Measurements from ENCODE around the gene GTF2H2C. TPM values are rescaled to one million over a fixed set of nuclear protein-coding genes. Genes with fewer than 3 reads are reported as not detected.

Gene GTF2H2C
- total and polyA plus RNA-seq, 9 of the 15 experiments (the other 6 are each of a cell fraction or from before 2014, with no cell fraction given): 55.6 to 108 (median 87.7) TPM

- in situ Hi-C loops (cut with MboI): no loop called here
- Histone ChIP-seq H3K27me3 (ENCODE audit: control insufficient read depth in 2 of 2, insufficient read depth in 2 of 2, low read length in 2 of 2) (peaks cover 0 to 16% of the 10 kb centered on the region in 2 experiments; a peak in 2 of 5 replicates), H3K4me2 (ENCODE audit: insufficient read depth, low read length) (no peak overlapping the region), H3K9me1 (ENCODE audit: control insufficient read depth, insufficient read depth, low read length) (peaks cover 3% of the 10 kb centered on the region), H3K4me3 (no peak overlapping the region), H4K20me1 (replicated peaks; ENCODE audit: control insufficient read depth, insufficient read depth, low read length) (no peaks in the 10 kb centered on the region), H2AFZ (ENCODE audit: low read depth, low read length) (no peak overlapping the region), H3K79me2 (ENCODE audit: control insufficient read depth, insufficient read depth, low read length) (no peaks in the 10 kb centered on the region), H3K27ac (ENCODE audit: extremely low read depth, low read depth, low read length) (no peak overlapping the region), H3K9ac (ENCODE audit: insufficient read depth in 1 of 2, low read depth in 2 of 2, low read length in 2 of 2) (no peak overlapping the region), H3K4me1 (replicated peaks in 1 of 2; ENCODE audit: control insufficient read depth in 2 of 2, insufficient read depth in 2 of 2, low read length in 2 of 2) (peaks cover 0 to 5% of the 10 kb centered on the region in 2 experiments; a peak in 1 of 5 replicates), H3K36me3 (ENCODE audit: control insufficient read depth, insufficient read depth, low read length) (no peaks in the 10 kb centered on the region), H3K9me3 (replicated peaks; ENCODE audit: control insufficient read depth, insufficient read depth, low read depth, low read length) (no peaks in the 10 kb centered on the region)
- DNase-seq (ENCODE audit: extremely low read depth in 1 of 4, low spot score in 3 of 4) (no peak), FAIRE-seq (peak; percentile 56), ATAC-seq (no peak; the same call in 2 of the 3 replicates)
- CTCF ChIA-PET (ENCODE audit: low intra/inter-chr PET ratio): no interaction called here
- TF ChIP-seq CEBPG (CRISPR knock-in tag; IDR thresholded peaks at IDR 0.05) (no peak), CEBPG (tag; conservative IDR thresholded peaks at IDR 0.05 in 1 of 2, IDR thresholded peaks at IDR 0.05 in 1 of 2) (0 out of 4 replicates have a peak, but pooled peaks of 1 of the 2 experiments have one; percentile 1), MED1 (CRISPR knock-in tag; IDR thresholded peaks at IDR 0.05; ENCODE audit: borderline replicate concordance) (no peak), ZNF77 (CRISPR knock-in tag; IDR thresholded peaks at IDR 0.05) (no peak), FIP1L1 (IDR thresholded peaks at IDR 0.05; ENCODE audit: low read depth, low read length, poor library complexity, severe bottlenecking) (no peak)
- POLR2A ChIA-PET: interaction anchor here (0.8 to 1.4 kb wide), 2 partner anchors 12 to 14 kb away, joined by 3 to 5 read pairs; no protein-coding TSS in a partner anchor
- whole genome bisulfite sequencing (ENCODE audit: insufficient coverage, low coverage, missing lambda C conversion rate): 6% methylated on average over 1 of the region's 1 CpG
- intact Hi-C loops (cut with micrococcal nuclease): no loop called here
- BruUV-seq (replicated peaks): no TSS peak
Measured at GRCh38 chr5:69516769-69517168, 43.2 kb upstream of the GTF2H2C start.

- H3K4me3 ChIP-seq: no peak overlapping the region
- H3K4me1 ChIP-seq (replicated peaks in 1 of 2; ENCODE audit: control insufficient read depth in 2 of 2, insufficient read depth in 2 of 2, low read length in 2 of 2): peaks cover 0 to 5% of the 10 kb centered on the region in 2 experiments; a peak in 1 of 5 replicates
- in situ Hi-C loops (cut with MboI) (no loop called here), intact Hi-C loops (cut with micrococcal nuclease) (no loop called here)
- H3K9ac ChIP-seq (ENCODE audit: insufficient read depth in 1 of 2, low read depth in 2 of 2, low read length in 2 of 2): no peak overlapping the region
- H3K27ac ChIP-seq (ENCODE audit: extremely low read depth, low read depth, low read length): no peak overlapping the region
- no peak for ATAC-seq
- H3K79me2 ChIP-seq (ENCODE audit: control insufficient read depth, insufficient read depth, low read length): no peaks in the 10 kb centered on the region
- H2AFZ ChIP-seq (ENCODE audit: low read depth, low read length): no peak overlapping the region
- no peak for DNase-seq (ENCODE audit: extremely low read depth in 1 of 4, low spot score in 3 of 4)
- no peaks in the 10 kb centered on the region for H4K20me1 ChIP-seq (replicated peaks; ENCODE audit: control insufficient read depth, insufficient read depth, low read length)
- H3K27me3 ChIP-seq (ENCODE audit: control insufficient read depth in 2 of 2, insufficient read depth in 2 of 2, low read length in 2 of 2): peaks cover under 1 to 16% of the 10 kb centered on the region in 2 experiments; a peak in 2 of 5 replicates
- no TSS peak for BruUV-seq (replicated peaks)
- H3K4me2 ChIP-seq (ENCODE audit: insufficient read depth, low read length): no peak overlapping the region
- no peaks in the 10 kb centered on the region for H3K9me3 ChIP-seq (replicated peaks; ENCODE audit: control insufficient read depth, insufficient read depth, low read depth, low read length)
- POLR2A ChIA-PET: interaction anchor here (0.6 kb wide), 1 partner anchor 10 kb away, joined by 3 read pairs; no protein-coding TSS in a partner anchor
- H3K36me3 ChIP-seq (ENCODE audit: control insufficient read depth, insufficient read depth, low read length): no peaks in the 10 kb centered on the region
- H3K9me1 ChIP-seq (ENCODE audit: control insufficient read depth, insufficient read depth, low read length): peaks cover 3% of the 10 kb centered on the region
- WGBS (ENCODE audit: insufficient coverage, low coverage, missing lambda C conversion rate): 6% methylated on average over 4 of the region's 4 CpGs
- FAIRE-seq: no peak
- CTCF ChIA-PET (ENCODE audit: low intra/inter-chr PET ratio): no interaction called here
- no peak for TF ChIP-seq ZNF699 (CRISPR knock-in tag; IDR thresholded peaks at IDR 0.05; ENCODE audit: insufficient replicate concordance)
- TF ChIP-seq ARHGAP35 (IDR thresholded peaks at IDR 0.05; ENCODE audit: partially characterized antibody): no peak
- TF ChIP-seq ZNF77 (CRISPR knock-in tag; IDR thresholded peaks at IDR 0.05): no peak
- TF ChIP-seq ZBTB12 (CRISPR knock-in tag; IDR thresholded peaks at IDR 0.05): no peak
- TF ChIP-seq ZNF384 (IDR thresholded peaks at IDR 0.05; ENCODE audit: low read depth, low read length): no peak
- TF ChIP-seq FUS (optimal IDR thresholded peaks at IDR 0.05; ENCODE audit: low read depth, low read length): no peak
- TF ChIP-seq ZFP91 (CRISPR knock-in tag; IDR thresholded peaks at IDR 0.05): no peak
- no peak for TF ChIP-seq ZKSCAN8 (CRISPR knock-in tag; IDR thresholded peaks at IDR 0.05)
- TF ChIP-seq NUFIP1 (IDR thresholded peaks at IDR 0.05; ENCODE audit: partially characterized antibody): no peak
Measured at GRCh38 chr5:69517763-69518212, 42.2 kb upstream of the GTF2H2C start.

Measured in K562 (cell line).